GM23338 (cell line): Measurements from ENCODE around the gene TMEFF1. TPM values are rescaled to one million over a fixed set of nuclear protein-coding genes. Genes with fewer than 3 reads are reported as not detected.
A peak's percentile ranks its signal among the peaks of the same experiment; 100 is the strongest.

Source experiments
- ATAC-seq: fragments of 200-7000 bp; cut with Tn5 transposase; 3 replicates; pipeline ENCODE4 v1.9.1; 2020
- DNase-seq: peaks from one replicate; pipeline ENCODE4 v3.0.0-alpha.2; 2015; ENCODE audit warnings: low spot score
- H2AFZ ChIP-seq: fragments of 200-600 bp; sonication (generic); 2 replicates; pipeline ENCODE4 v1.8.0; 2016; ENCODE audit warnings: antibody characterized with exemption, mild to moderate bottlenecking, moderate library complexity
- H3F3A ChIP-seq: fragments of 200-600 bp; sonication (generic); replicated peaks from 2 replicates; pipeline ENCODE4 v1.8.0; 2017; ENCODE audit warnings: antibody characterized with exemption, mixed run types, low read depth
- H3K27ac ChIP-seq: fragments of 200-600 bp; sonication (generic); 2 replicates; pipeline ENCODE4 v1.6.1; 2016; ENCODE audit warnings: low read depth
- H3K27me3 ChIP-seq: fragments of 200-600 bp; sonication (generic); 2 replicates; pipeline ENCODE4 v1.8.0; 2016; ENCODE audit warnings: mild to moderate bottlenecking, mixed run types, moderate library complexity; ENCODE audit not compliant: insufficient read depth
- H3K36me3 ChIP-seq: fragments of 200-600 bp; sonication (generic); 2 replicates; pipeline ENCODE4 v1.8.0; 2016; ENCODE audit warnings: mild to moderate bottlenecking; ENCODE audit not compliant: insufficient read depth
- H3K4me1 ChIP-seq: fragments of 200-600 bp; sonication (generic); 2 replicates; pipeline ENCODE4 v1.8.0; 2016; ENCODE audit warnings: mild to moderate bottlenecking, moderate library complexity; ENCODE audit not compliant: insufficient read depth
- H3K4me2 ChIP-seq: fragments of 200-600 bp; sonication (generic); 2 replicates; pipeline ENCODE4 v1.7.1; 2017; ENCODE audit warnings: mixed run types
- H3K4me3 ChIP-seq: fragments of 200-600 bp; sonication (generic); 2 replicates; pipeline ENCODE4 v1.6.1; 2016; ENCODE audit warnings: mixed run types
- H3K79me2 ChIP-seq: fragments of 200-600 bp; sonication (generic); replicated peaks from 2 replicates; pipeline ENCODE4 v1.8.0; 2017; ENCODE audit warnings: mild to moderate bottlenecking; ENCODE audit not compliant: insufficient read depth
- H3K9me2 ChIP-seq: fragments of 200-600 bp; sonication (generic); 2 replicates; pipeline ENCODE4 v1.8.0; 2017; ENCODE audit not compliant: insufficient read depth
- H4K20me1 ChIP-seq: fragments of 200-600 bp; sonication (generic); replicated peaks from 2 replicates; pipeline ENCODE4 v1.8.0; 2017; ENCODE audit warnings: mild to moderate bottlenecking; ENCODE audit not compliant: insufficient read depth
- H3K27ac Mint-ChIP-seq: 2 replicates; pipeline ENCODE4 v1.8.0; 2020; ENCODE audit warnings: inconsistent platforms, mild to moderate bottlenecking, moderate library complexity, mixed read lengths
- H3K27me3 Mint-ChIP-seq: 3 replicates; pipeline ENCODE4 v1.8.0; 2022; ENCODE audit warnings: low read depth, mild to moderate bottlenecking, moderate library complexity, mixed read lengths, inconsistent platforms; ENCODE audit not compliant: insufficient read depth, poor library complexity
- H3K36me3 Mint-ChIP-seq: 3 replicates; pipeline ENCODE4 v1.8.0; 2021; ENCODE audit warnings: low read depth, mild to moderate bottlenecking, inconsistent platforms, moderate library complexity, mixed read lengths
- H3K4me1 Mint-ChIP-seq: 3 replicates; pipeline ENCODE4 v1.8.0; 2020; ENCODE audit warnings: mild to moderate bottlenecking, inconsistent platforms, mixed read lengths
- H3K4me3 Mint-ChIP-seq: 3 replicates; pipeline ENCODE4 v1.8.0; 2021; ENCODE audit warnings: moderate library complexity, mild to moderate bottlenecking, inconsistent platforms, mixed read lengths
- H3K9me3 Mint-ChIP-seq: 3 replicates; pipeline ENCODE4 v1.8.0; 2020; ENCODE audit warnings: moderate library complexity, mild to moderate bottlenecking, inconsistent platforms, mixed read lengths
- CREB1 ChIP-seq: fragments of 250-450 bp; sonication (Bioruptor Pico); IDR thresholded peaks from 2 replicates; pipeline ENCODE4 v1.5.0; 2020; ENCODE audit warnings: low read depth, mild to moderate bottlenecking, moderate library complexity
- EZH2 ChIP-seq: fragments of 200-600 bp; sonication (generic); IDR thresholded peaks from one replicate; pipeline ENCODE4 v1.8.0; 2017; ENCODE audit warnings: antibody characterized with exemption, mild to moderate bottlenecking, low read depth; ENCODE audit not compliant: unreplicated experiment
- EZH2phosphoT487 ChIP-seq: fragments of 200-600 bp; sonication (generic); IDR thresholded peaks from one replicate; pipeline ENCODE4 v1.8.1; 2018; ENCODE audit warnings: antibody characterized with exemption; ENCODE audit not compliant: unreplicated experiment
- JUNB ChIP-seq: IDR thresholded peaks from one replicate; pipeline ENCODE4 v1.6.1; 2016; ENCODE audit warnings: antibody characterized with exemption; ENCODE audit not compliant: unreplicated experiment
- NANOG ChIP-seq: IDR thresholded peaks from 2 replicates; pipeline ENCODE4 v1.6.1; 2016; ENCODE audit warnings: antibody characterized with exemption, borderline replicate concordance
- POLR2AphosphoS5 ChIP-seq: IDR thresholded peaks from 2 replicates; pipeline ENCODE4 v1.6.1; 2016; ENCODE audit warnings: antibody characterized with exemption, low read depth
- STAT1 ChIP-seq: IDR thresholded peaks from one replicate; pipeline ENCODE4 v1.6.1; 2016; ENCODE audit warnings: antibody characterized with exemption; ENCODE audit not compliant: unreplicated experiment
- ZNF114 ChIP-seq: fragments of 250-450 bp; sonication (Bioruptor Pico); IDR thresholded peaks from 2 replicates; pipeline ENCODE4 v1.5.0; 2020; ENCODE audit warnings: mild to moderate bottlenecking, moderate library complexity
- ZNF331 ChIP-seq: fragments of 250-450 bp; sonication (Bioruptor Pico); IDR thresholded peaks from 2 replicates; pipeline ENCODE4 v1.5.0; 2020; ENCODE audit warnings: low read depth, mild to moderate bottlenecking, moderate library complexity
- polyA plus RNA-seq: library from polyadenylated mRNA; unstranded; fragments of >200 nt; fragmentation: Nextera tagmentation; extraction: Ambion mirVana; gene quantifications from 2 replicates; pipeline ENCODE4 v1.2.1, GENCODE V29; 2016
- total RNA-seq: library from RNA; depleted of rRNA; stranded (reverse); fragments of >200 nt; shearing (Covaris generic); gene quantifications from 2 replicates; pipeline ENCODE4 v1.2.3, GENCODE V29; 2014
- TF ChIP-seq, protein P1 (sequence below): fragments of 250-450 bp; sonication (Bioruptor Pico); IDR thresholded peaks from 2 replicates; pipeline ENCODE4 v1.5.0; 2020; ENCODE audit warnings: mild to moderate bottlenecking, moderate library complexity
- TF ChIP-seq, protein P2 (sequence below), 2 experiments: fragments of 200-600 bp in 1 of 2; sonication (generic) in 1 of 2; conservative IDR thresholded peaks; 2 replicates each; pipeline versions ENCODE4 v1.5.1 to v1.6.1; 2016 to 2017; ENCODE audit warnings: antibody characterized with exemption in 2 of 2, low read depth in 2 of 2, mild to moderate bottlenecking in 2 of 2, moderate library complexity in 1 of 2
- TF ChIP-seq, protein P3 (sequence below): IDR thresholded peaks from one replicate; pipeline ENCODE4 v1.6.1; 2018; ENCODE audit warnings: antibody characterized with exemption; ENCODE audit not compliant: unreplicated experiment
- TF ChIP-seq, protein P4 (sequence below): IDR thresholded peaks from 2 replicates; pipeline ENCODE4 v1.6.1; 2016; ENCODE audit warnings: antibody characterized with exemption

Gene TMEFF1
- total and polyA plus RNA-seq, 2 experiments from 2014 or later: 6.6 to 85.2 TPM

DNA sequence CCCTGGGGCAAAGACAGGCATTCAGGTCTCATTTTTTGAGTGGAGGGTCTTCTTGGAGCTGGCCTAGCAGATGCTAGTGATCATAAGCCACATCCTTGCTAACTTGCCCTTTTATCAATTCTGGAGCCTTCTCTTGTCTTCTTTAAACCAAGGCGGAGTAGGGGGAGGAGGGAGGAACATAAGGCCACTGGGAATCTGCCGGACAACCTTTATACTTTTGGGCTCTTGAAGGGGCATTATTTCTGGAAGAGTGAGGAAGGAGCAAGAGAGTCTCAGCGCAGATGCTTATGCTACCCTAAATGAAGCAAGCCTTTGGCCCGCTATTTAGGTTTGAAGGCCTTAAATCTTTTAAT is 2.0 kb downstream of the TMEFF1 start:
- H3K9me2 ChIP-seq: no peaks in the 10 kb centered on the region
- peaks cover 29% of the 10 kb centered on the region; the same call in 1 of the 2 replicates for H4K20me1 ChIP-seq
- no peaks in the 10 kb centered on the region for H3K27me3 ChIP-seq
- Mint-ChIP-seq H3K27ac (no peak overlapping the region), H3K36me3 (peaks cover 3% of the 10 kb centered on the region; the same call in 1 of the 3 replicates), H3K4me1 (peaks cover 27% of the 10 kb centered on the region), H3K27me3 (peaks cover 9% of the 10 kb centered on the region), H3K9me3 (no peaks in the 10 kb centered on the region; the same call in 2 of the 3 replicates), H3K4me3 (peak overlapping the region; percentile 88)
- peak overlapping the region; percentile 64 for H3K4me3 ChIP-seq
- peaks cover 18% of the 10 kb centered on the region for H3K4me1 ChIP-seq
- no peaks in the 10 kb centered on the region for H3K36me3 ChIP-seq
- TF ChIP-seq JUNB: no peak
- TF ChIP-seq, protein P1, sequence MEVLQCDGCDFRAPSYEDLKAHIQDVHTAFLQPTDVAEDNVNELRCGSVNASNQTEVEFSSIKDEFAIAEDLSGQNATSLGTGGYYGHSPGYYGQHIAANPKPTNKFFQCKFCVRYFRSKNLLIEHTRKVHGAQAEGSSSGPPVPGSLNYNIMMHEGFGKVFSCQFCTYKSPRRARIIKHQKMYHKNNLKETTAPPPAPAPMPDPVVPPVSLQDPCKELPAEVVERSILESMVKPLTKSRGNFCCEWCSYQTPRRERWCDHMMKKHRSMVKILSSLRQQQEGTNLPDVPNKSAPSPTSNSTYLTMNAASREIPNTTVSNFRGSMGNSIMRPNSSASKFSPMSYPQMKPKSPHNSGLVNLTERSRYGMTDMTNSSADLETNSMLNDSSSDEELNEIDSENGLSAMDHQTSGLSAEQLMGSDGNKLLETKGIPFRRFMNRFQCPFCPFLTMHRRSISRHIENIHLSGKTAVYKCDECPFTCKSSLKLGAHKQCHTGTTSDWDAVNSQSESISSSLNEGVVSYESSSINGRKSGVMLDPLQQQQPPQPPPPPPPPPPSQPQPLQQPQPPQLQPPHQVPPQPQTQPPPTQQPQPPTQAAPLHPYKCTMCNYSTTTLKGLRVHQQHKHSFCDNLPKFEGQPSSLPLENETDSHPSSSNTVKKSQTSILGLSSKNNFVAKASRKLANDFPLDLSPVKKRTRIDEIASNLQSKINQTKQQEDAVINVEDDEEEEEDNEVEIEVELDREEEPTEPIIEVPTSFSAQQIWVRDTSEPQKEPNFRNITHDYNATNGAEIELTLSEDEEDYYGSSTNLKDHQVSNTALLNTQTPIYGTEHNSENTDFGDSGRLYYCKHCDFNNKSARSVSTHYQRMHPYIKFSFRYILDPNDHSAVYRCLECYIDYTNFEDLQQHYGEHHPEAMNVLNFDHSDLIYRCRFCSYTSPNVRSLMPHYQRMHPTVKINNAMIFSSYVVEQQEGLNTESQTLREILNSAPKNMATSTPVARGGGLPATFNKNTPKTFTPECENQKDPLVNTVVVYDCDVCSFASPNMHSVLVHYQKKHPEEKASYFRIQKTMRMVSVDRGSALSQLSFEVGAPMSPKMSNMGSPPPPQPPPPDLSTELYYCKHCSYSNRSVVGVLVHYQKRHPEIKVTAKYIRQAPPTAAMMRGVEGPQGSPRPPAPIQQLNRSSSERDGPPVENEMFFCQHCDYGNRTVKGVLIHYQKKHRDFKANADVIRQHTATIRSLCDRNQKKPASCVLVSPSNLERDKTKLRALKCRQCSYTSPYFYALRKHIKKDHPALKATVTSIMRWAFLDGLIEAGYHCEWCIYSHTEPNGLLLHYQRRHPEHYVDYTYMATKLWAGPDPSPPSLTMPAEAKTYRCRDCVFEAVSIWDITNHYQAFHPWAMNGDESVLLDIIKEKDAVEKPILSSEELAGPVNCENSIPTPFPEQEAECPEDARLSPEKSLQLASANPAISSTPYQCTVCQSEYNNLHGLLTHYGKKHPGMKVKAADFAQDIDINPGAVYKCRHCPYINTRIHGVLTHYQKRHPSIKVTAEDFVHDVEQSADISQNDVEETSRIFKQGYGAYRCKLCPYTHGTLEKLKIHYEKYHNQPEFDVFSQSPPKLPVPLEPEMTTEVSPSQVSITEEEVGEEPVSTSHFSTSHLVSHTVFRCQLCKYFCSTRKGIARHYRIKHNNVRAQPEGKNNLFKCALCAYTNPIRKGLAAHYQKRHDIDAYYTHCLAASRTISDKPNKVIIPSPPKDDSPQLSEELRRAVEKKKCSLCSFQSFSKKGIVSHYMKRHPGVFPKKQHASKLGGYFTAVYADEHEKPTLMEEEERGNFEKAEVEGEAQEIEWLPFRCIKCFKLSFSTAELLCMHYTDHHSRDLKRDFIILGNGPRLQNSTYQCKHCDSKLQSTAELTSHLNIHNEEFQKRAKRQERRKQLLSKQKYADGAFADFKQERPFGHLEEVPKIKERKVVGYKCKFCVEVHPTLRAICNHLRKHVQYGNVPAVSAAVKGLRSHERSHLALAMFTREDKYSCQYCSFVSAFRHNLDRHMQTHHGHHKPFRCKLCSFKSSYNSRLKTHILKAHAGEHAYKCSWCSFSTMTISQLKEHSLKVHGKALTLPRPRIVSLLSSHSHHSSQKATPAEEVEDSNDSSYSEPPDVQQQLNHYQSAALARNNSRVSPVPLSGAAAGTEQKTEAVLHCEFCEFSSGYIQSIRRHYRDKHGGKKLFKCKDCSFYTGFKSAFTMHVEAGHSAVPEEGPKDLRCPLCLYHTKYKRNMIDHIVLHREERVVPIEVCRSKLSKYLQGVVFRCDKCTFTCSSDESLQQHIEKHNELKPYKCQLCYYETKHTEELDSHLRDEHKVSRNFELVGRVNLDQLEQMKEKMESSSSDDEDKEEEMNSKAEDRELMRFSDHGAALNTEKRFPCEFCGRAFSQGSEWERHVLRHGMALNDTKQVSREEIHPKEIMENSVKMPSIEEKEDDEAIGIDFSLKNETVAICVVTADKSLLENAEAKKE (CRISPR knock-in tag): no peak
- TF ChIP-seq ZNF114: no peak
- TF ChIP-seq EZH2phosphoT487: no peak
- TF ChIP-seq STAT1: no peak
- no peak for TF ChIP-seq POLR2AphosphoS5
- TF ChIP-seq ZNF331 (CRISPR knock-in tag): no peak
- TF ChIP-seq EZH2: no peak
- TF ChIP-seq CREB1 (CRISPR knock-in tag): no peak
- TF ChIP-seq NANOG: no peak
- TF ChIP-seq, protein P2, sequence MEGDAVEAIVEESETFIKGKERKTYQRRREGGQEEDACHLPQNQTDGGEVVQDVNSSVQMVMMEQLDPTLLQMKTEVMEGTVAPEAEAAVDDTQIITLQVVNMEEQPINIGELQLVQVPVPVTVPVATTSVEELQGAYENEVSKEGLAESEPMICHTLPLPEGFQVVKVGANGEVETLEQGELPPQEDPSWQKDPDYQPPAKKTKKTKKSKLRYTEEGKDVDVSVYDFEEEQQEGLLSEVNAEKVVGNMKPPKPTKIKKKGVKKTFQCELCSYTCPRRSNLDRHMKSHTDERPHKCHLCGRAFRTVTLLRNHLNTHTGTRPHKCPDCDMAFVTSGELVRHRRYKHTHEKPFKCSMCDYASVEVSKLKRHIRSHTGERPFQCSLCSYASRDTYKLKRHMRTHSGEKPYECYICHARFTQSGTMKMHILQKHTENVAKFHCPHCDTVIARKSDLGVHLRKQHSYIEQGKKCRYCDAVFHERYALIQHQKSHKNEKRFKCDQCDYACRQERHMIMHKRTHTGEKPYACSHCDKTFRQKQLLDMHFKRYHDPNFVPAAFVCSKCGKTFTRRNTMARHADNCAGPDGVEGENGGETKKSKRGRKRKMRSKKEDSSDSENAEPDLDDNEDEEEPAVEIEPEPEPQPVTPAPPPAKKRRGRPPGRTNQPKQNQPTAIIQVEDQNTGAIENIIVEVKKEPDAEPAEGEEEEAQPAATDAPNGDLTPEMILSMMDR (conservative IDR thresholded peaks at IDR 0.05; ENCODE audit: low read depth in 2 of 2): no peak
- TF ChIP-seq, protein P3, sequence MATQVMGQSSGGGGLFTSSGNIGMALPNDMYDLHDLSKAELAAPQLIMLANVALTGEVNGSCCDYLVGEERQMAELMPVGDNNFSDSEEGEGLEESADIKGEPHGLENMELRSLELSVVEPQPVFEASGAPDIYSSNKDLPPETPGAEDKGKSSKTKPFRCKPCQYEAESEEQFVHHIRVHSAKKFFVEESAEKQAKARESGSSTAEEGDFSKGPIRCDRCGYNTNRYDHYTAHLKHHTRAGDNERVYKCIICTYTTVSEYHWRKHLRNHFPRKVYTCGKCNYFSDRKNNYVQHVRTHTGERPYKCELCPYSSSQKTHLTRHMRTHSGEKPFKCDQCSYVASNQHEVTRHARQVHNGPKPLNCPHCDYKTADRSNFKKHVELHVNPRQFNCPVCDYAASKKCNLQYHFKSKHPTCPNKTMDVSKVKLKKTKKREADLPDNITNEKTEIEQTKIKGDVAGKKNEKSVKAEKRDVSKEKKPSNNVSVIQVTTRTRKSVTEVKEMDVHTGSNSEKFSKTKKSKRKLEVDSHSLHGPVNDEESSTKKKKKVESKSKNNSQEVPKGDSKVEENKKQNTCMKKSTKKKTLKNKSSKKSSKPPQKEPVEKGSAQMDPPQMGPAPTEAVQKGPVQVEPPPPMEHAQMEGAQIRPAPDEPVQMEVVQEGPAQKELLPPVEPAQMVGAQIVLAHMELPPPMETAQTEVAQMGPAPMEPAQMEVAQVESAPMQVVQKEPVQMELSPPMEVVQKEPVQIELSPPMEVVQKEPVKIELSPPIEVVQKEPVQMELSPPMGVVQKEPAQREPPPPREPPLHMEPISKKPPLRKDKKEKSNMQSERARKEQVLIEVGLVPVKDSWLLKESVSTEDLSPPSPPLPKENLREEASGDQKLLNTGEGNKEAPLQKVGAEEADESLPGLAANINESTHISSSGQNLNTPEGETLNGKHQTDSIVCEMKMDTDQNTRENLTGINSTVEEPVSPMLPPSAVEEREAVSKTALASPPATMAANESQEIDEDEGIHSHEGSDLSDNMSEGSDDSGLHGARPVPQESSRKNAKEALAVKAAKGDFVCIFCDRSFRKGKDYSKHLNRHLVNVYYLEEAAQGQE: no peak
- TF ChIP-seq, protein P4, sequence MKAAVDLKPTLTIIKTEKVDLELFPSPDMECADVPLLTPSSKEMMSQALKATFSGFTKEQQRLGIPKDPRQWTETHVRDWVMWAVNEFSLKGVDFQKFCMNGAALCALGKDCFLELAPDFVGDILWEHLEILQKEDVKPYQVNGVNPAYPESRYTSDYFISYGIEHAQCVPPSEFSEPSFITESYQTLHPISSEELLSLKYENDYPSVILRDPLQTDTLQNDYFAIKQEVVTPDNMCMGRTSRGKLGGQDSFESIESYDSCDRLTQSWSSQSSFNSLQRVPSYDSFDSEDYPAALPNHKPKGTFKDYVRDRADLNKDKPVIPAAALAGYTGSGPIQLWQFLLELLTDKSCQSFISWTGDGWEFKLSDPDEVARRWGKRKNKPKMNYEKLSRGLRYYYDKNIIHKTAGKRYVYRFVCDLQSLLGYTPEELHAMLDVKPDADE: no peak
- H3K27ac ChIP-seq: no peak overlapping the region
- DNase-seq: no peak
- H2AFZ ChIP-seq: no peak overlapping the region
- 0 out of 2 replicates have a peak, but pooled peaks cover 4% of the 10 kb centered on the region for H3F3A ChIP-seq
- peak overlapping the region; percentile 84 for H3K4me2 ChIP-seq
- ATAC-seq: no peak
- peaks cover 60% of the 10 kb centered on the region for H3K79me2 ChIP-seq
